Measurements from ENCODE around the gene EPHB3.

EPHB3 gene

GRCh38 chr3:184630861-184631471 lies 69.4 kb downstream of the EPHB3 start:
- no peak overlapping the region for H3K9ac ChIP-seq
- H3K9me3 ChIP-seq (ENCODE audit: control insufficient read depth, low read length): no peaks in the 10 kb centered on the region
- TF ChIP-seq CTCF (IDR thresholded peaks at IDR 0.05): no peak

DNA sequence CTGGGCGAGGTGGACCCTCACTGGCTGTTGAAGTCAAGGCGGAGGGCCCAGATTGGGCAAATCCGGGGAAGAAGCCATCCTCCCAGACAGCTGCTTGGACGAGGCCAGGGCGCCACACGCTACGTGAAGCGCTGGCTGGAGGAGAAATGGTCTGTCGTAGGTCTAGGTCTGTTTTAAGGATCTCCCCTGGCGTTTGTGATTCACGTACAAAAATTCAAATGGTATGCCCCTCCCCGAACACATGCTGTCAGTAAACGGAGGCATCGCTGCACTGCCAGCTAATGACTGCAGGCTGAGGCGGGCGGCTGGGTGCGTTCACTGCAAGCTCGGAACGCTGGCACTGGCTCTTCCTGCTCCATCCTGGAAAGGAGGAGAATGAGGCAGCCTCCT lies 69.9 kb downstream of the EPHB3 start:
- H3K4me1 ChIP-seq: no peaks in the 10 kb centered on the region
- H3K36me3 ChIP-seq (ENCODE audit: control insufficient read depth, insufficient read depth, low read length): no peaks in the 10 kb centered on the region
- no peak for TF ChIP-seq CTCF (IDR thresholded peaks at IDR 0.05)
- H3K4me2 ChIP-seq (ENCODE audit: low read length): no peak overlapping the region
- no peak overlapping the region for H2AFZ ChIP-seq
- H3K27ac ChIP-seq: no peak overlapping the region
- H3K27me3 ChIP-seq (ENCODE audit: control insufficient read depth, insufficient read depth, low read length): no peaks in the 10 kb centered on the region
- no peak overlapping the region for H3K4me3 ChIP-seq (ENCODE audit: low read depth, low read length)
- H3K79me2 ChIP-seq: no peaks in the 10 kb centered on the region
- H3K9me3 ChIP-seq (ENCODE audit: control insufficient read depth, low read length): no peaks in the 10 kb centered on the region
- no peak overlapping the region for H3K9ac ChIP-seq

More at GRCh38 chr3:184630861-184631471, 69.4 kb downstream of the EPHB3 start:
- no peaks in the 10 kb centered on the region for H3K79me2 ChIP-seq
- no peak overlapping the region for H3K4me3 ChIP-seq (ENCODE audit: low read depth, low read length)
- no peaks in the 10 kb centered on the region for H3K36me3 ChIP-seq (ENCODE audit: control insufficient read depth, insufficient read depth, low read length)
- no peaks in the 10 kb centered on the region for H3K4me1 ChIP-seq
- H3K27me3 ChIP-seq (ENCODE audit: control insufficient read depth, insufficient read depth, low read length): no peaks in the 10 kb centered on the region
- H2AFZ ChIP-seq: no peak overlapping the region
- H3K4me2 ChIP-seq (ENCODE audit: low read length): no peak overlapping the region
- no peak overlapping the region for H3K27ac ChIP-seq

Measured in parathyroid adenoma (tissue), 2 donors.